Peyer's patch (tissue), 4 donors: ENCODE results near the gene TES. TPM values are rescaled to one million over a fixed set of nuclear protein-coding genes. Genes with fewer than 3 reads are reported as not detected.

Experiments used
- DNase-seq, 3 donors: peaks; one replicate each; pipeline ENCODE4 v3.0.0-alpha.2; 2017 to 2019
- H3K27ac ChIP-seq, 4 donors: fragments of 200-600 bp; sonication (generic); one replicate each; pipeline ENCODE4 v1.5.1; 2016 to 2019
- H3K27me3 ChIP-seq, 2 donors: fragments of 200-600 bp; sonication (generic); one replicate each; pipeline ENCODE4 v1.5.1; 2019
- H3K36me3 ChIP-seq, 3 donors: fragments of 200-600 bp; sonication (generic); one replicate each; pipeline ENCODE4 v1.5.1; 2016 to 2019
- H3K4me1 ChIP-seq, 4 donors: fragments of 200-600 bp; sonication (generic); one replicate each; pipeline ENCODE4 v1.5.1; 2016 to 2019
- H3K4me3 ChIP-seq, 4 donors: fragments of 200-600 bp; sonication (generic); 1 replicate in 3 of 4; 2 replicates in 1 of 4; pipeline ENCODE4 v1.5.1; 2016 to 2019; ENCODE audit warnings: mild to moderate bottlenecking in 1 of 4
- H3K9me3 ChIP-seq, 4 donors: fragments of 200-600 bp; sonication (generic); one replicate each; pipeline ENCODE4 v1.5.1; 2016 to 2019; ENCODE audit warnings: mild to moderate bottlenecking in 1 of 4
- CTCF ChIP-seq, 6 experiments: fragments of 450-650 bp in 4 of 6; fragments of 200-600 bp in 2 of 6; sonication (generic) in 1 of 6; IDR thresholded peaks; one replicate each; pipeline ENCODE4 v1.5.1; 2017 to 2019; ENCODE audit warnings: antibody characterized with exemption in 6 of 6, mild to moderate bottlenecking in 3 of 6, moderate library complexity in 1 of 6
- POLR2A ChIP-seq, 2 donors: fragments of 450-650 bp; IDR thresholded peaks; one replicate each; pipeline ENCODE4 v1.5.1; 2017; ENCODE audit warnings: antibody characterized with exemption in 2 of 2, mild to moderate bottlenecking in 2 of 2, moderate library complexity in 2 of 2
- total RNA-seq, 4 donors: library from RNA; depleted of rRNA; stranded (reverse); fragments of >200 nt; gene quantifications; one replicate each; pipeline ENCODE4 v1.1.0, GENCODE V29; 2016

Gene TES
- total RNA-seq, 4 donors from 2014 or later = 62.7 to 97.4 (median 69.6) TPM

- H3K9me3 ChIP-seq = no peaks in the 10 kb centered on the region
- H3K4me3 ChIP-seq = no peak overlapping the region
- no peaks in the 10 kb centered on the region for H3K4me1 ChIP-seq
- no peaks in the 10 kb centered on the region for H3K36me3 ChIP-seq
- H3K27me3 ChIP-seq = no peaks in the 10 kb centered on the region
- peak overlapping the region in 1 of 4 donors; percentile 74 for H3K27ac ChIP-seq
- no peak for DNase-seq
- TF ChIP-seq POLR2A (IDR thresholded peaks at IDR 0.05) (no peak), CTCF (IDR thresholded peaks at IDR 0.05) (no peak)
These were observed 61.9 kb downstream of the TES start for GRCh38 chr7:116271963-116272886.

- DNase-seq = no peak
- Histone ChIP-seq H3K4me3 (no peak overlapping the region), H3K4me1 (no peaks in the 10 kb centered on the region), H3K27ac (no peak overlapping the region), H3K9me3 (no peaks in the 10 kb centered on the region), H3K27me3 (no peaks in the 10 kb centered on the region), H3K36me3 (no peaks in the 10 kb centered on the region)
- TF ChIP-seq CTCF (IDR thresholded peaks at IDR 0.05) (no peak), POLR2A (IDR thresholded peaks at IDR 0.05) (no peak)
These were observed 63.1 kb downstream of the TES start for GRCh38 chr7:116273283-116273917.

GRCh38 chr7:116273918-116274301, 63.6 kb downstream of the TES start:
- no peaks in the 10 kb centered on the region for H3K27me3 ChIP-seq

GRCh38 chr7:116277070-116277469, 66.7 kb downstream of the TES start:
- H3K9me3 ChIP-seq = no peaks in the 10 kb centered on the region
- H3K4me3 ChIP-seq = no peak overlapping the region
- no peak for DNase-seq
- no peak overlapping the region for H3K27ac ChIP-seq
- no peak for TF ChIP-seq CTCF (IDR thresholded peaks at IDR 0.05)
- TF ChIP-seq POLR2A (IDR thresholded peaks at IDR 0.05) = no peak
- no peaks in the 10 kb centered on the region for H3K4me1 ChIP-seq
- H3K27me3 ChIP-seq = no peaks in the 10 kb centered on the region
- H3K36me3 ChIP-seq = no peaks in the 10 kb centered on the region

More at GRCh38 chr7:116273918-116274301, 63.6 kb downstream of the TES start:
- no peaks in the 10 kb centered on the region for H3K4me1 ChIP-seq
- DNase-seq = no peak
- no peaks in the 10 kb centered on the region for H3K9me3 ChIP-seq
- H3K27ac ChIP-seq = no peak overlapping the region
- no peak for TF ChIP-seq CTCF (IDR thresholded peaks at IDR 0.05)
- TF ChIP-seq POLR2A (IDR thresholded peaks at IDR 0.05) = no peak
- H3K4me3 ChIP-seq = no peak overlapping the region
- H3K36me3 ChIP-seq = no peaks in the 10 kb centered on the region

GRCh38 chr7:116279217-116279616, 68.9 kb downstream of the TES start:
- Histone ChIP-seq H3K27ac (no peak overlapping the region), H3K36me3 (no peaks in the 10 kb centered on the region), H3K9me3 (no peaks in the 10 kb centered on the region), H3K4me3 (no peak overlapping the region), H3K27me3 (no peaks in the 10 kb centered on the region), H3K4me1 (no peaks in the 10 kb centered on the region)
- no peak for TF ChIP-seq CTCF (IDR thresholded peaks at IDR 0.05)
- no peak for TF ChIP-seq POLR2A (IDR thresholded peaks at IDR 0.05)
- no peak for DNase-seq
